HepG2 (cell line): ENCODE data around the gene NPW. TPM values are rescaled to one million over a fixed set of nuclear protein-coding genes. Genes with fewer than 3 reads are reported as not detected.

Source experiments
- FOXP4 ChIP-seq: sonication (generic); formaldehyde crosslinking; IDR thresholded peaks from 2 replicates; pipeline ENCODE4 v1.4.0; 2020; ENCODE audit warnings: missing genetic modification reagents
- HDAC2 ChIP-seq: sonication (generic); formaldehyde crosslinking; IDR thresholded peaks from 2 replicates; pipeline ENCODE4 v1.4.0; 2020; ENCODE audit warnings: missing genetic modification reagents
- HNRNPUL1 ChIP-seq: fragments of 200-400 bp; formaldehyde crosslinking; IDR thresholded peaks from 2 replicates; pipeline ENCODE4 v1.6.1; 2017; ENCODE audit warnings: low read depth, mild to moderate bottlenecking, low read length, moderate library complexity
- ISX ChIP-seq: sonication (generic); formaldehyde crosslinking; conservative IDR thresholded peaks from 2 replicates; pipeline ENCODE4 v1.5.0; 2020; ENCODE audit warnings: missing genetic modification reagents
- KDM4B ChIP-seq: sonication (generic); formaldehyde crosslinking; IDR thresholded peaks from 2 replicates; pipeline ENCODE4 v1.4.0; 2020; ENCODE audit warnings: missing genetic modification reagents
- NFAT5 ChIP-seq: sonication (generic); formaldehyde crosslinking; IDR thresholded peaks from 2 replicates; pipeline ENCODE4 v1.4.0; 2020; ENCODE audit warnings: missing genetic modification reagents
- NFE2L1 ChIP-seq: sonication (generic); formaldehyde crosslinking; IDR thresholded peaks from 2 replicates; pipeline ENCODE4 v1.4.0; 2020; ENCODE audit warnings: missing genetic modification reagents, mild to moderate bottlenecking, borderline replicate concordance
- NR2C2 ChIP-seq: sonication (generic); formaldehyde crosslinking; IDR thresholded peaks from 2 replicates; pipeline ENCODE4 v1.4.0; 2020; ENCODE audit warnings: missing genetic modification reagents, mild to moderate bottlenecking, moderate library complexity, borderline replicate concordance
- SETDB1 ChIP-seq: sonication (generic); formaldehyde crosslinking; IDR thresholded peaks from 2 replicates; pipeline ENCODE4 v1.5.1; 2020; ENCODE audit warnings: missing genetic modification reagents, mild to moderate bottlenecking, borderline replicate concordance
- SMC3 ChIP-seq: IDR thresholded peaks from 2 replicates; pipeline ENCODE4 v1.6.1; 2011; ENCODE audit warnings: low read length, improper control_type of control experiment
- SNAI1 ChIP-seq: sonication (generic); formaldehyde crosslinking; IDR thresholded peaks from 2 replicates; pipeline ENCODE4 v1.5.0; 2020; ENCODE audit warnings: mild to moderate bottlenecking, missing genetic modification reagents, borderline replicate concordance
- SRSF1 ChIP-seq: fragments of 200-400 bp; formaldehyde crosslinking; optimal IDR thresholded peaks from 2 replicates; pipeline ENCODE3; 2017; ENCODE audit warnings: mild to moderate bottlenecking, low read depth, low read length, moderate library complexity
- ZBTB33 ChIP-seq: sonication (generic); formaldehyde crosslinking; IDR thresholded peaks from 2 replicates; pipeline ENCODE4 v1.4.0; 2020; ENCODE audit warnings: missing genetic modification reagents
- ZFP82 ChIP-seq: sonication (generic); formaldehyde crosslinking; IDR thresholded peaks from 2 replicates; pipeline ENCODE4 v1.5.1; 2020; ENCODE audit warnings: mild to moderate bottlenecking, missing genetic modification reagents, borderline replicate concordance
- ZNF124 ChIP-seq: sonication (generic); formaldehyde crosslinking; IDR thresholded peaks from 2 replicates; pipeline ENCODE4 v1.4.0; 2020; ENCODE audit warnings: missing genetic modification reagents
- ZNF773 ChIP-seq: sonication (generic); formaldehyde crosslinking; IDR thresholded peaks from 2 replicates; pipeline ENCODE4 v1.4.0; 2020; ENCODE audit warnings: missing genetic modification reagents, borderline replicate concordance
- ZNF891 ChIP-seq: sonication (generic); formaldehyde crosslinking; IDR thresholded peaks from 2 replicates; pipeline ENCODE4 v1.5.0; 2020; ENCODE audit warnings: mild to moderate bottlenecking, missing genetic modification reagents
- polyA plus RNA-seq, 8 experiments: library from polyadenylated mRNA; depleted of rRNA in 3 of 8; stranded (reverse) in 7 of 8; unstranded in 1 of 8; fragments of >200 nt; fragmentation: Illumina TruSeq in 4 of 8; extraction: Trizol in 4 of 8; gene quantifications; 2 replicates each; pipeline versions ENCODE4 v1.2.1 to v1.2.3, GENCODE V29; 2011 to 2016; ENCODE audit warnings: low read depth in 4 of 8, missing spikeins in 1 of 8, mixed read lengths in 1 of 8; ENCODE audit not compliant: insufficient read depth in 1 of 8
- total RNA-seq, 5 experiments: library from RNA; depleted of rRNA; stranded (reverse); fragments of >200 nt; fragmentation: Illumina TruSeq; extraction: Trizol; gene quantifications; 2 replicates each; pipeline ENCODE4 v1.2.3, GENCODE V29; 2016; ENCODE audit warnings: low read depth in 1 of 5
- TF ChIP-seq, protein P1 (sequence below): sonication (generic); formaldehyde crosslinking; IDR thresholded peaks from 2 replicates; pipeline ENCODE4 v1.8.0; 2022; ENCODE audit warnings: missing genetic modification reagents, mild to moderate bottlenecking, moderate library complexity, borderline replicate concordance

The NPW gene
- total and polyA plus RNA-seq, 2 of the 13 experiments (the other 11 are each of a cell fraction or from before 2014, with no cell fraction given) = 0.24 to 0.97 TPM

DNA sequence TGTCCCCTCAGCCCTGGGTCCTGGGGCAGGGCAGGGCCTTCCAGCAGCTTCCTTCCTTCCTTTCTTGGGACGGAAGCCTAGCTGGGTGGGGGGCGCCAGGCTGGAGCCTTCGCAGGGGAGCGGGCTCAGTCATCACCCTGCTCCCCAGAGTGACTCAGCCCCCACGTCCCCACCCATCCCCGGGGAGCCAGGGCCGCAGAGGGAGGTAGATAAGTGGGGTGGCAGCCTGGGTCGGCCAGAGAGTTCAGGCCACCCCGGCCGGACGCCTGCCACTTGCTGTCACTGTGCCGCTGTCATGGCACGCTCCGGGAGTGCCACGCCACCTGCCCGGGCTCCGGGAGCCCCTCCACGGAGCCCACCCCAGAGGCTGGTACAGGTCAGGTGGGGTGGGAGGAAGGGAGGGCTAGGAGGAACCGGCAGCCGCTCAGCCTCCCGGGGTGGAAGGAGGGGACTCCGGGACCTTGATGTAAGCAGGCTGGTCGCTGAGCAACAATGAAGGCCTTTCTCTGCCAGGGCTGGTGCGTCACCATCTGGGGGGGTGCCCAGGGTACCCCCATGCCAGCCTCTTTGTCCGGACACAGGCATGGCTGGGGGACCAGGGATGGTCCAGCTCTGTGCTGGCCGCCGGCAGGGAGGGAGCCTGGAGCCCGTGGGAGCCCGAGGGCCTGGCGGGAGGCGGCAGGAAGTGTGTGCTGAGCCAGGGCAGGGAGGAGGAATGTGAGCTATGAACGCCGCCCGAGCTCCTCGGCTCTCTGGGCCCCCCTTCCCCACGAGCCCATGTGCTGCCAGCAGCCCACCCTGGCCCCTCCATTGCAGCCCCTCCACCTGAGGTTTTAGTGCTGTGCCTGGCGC is 13.7 kb downstream of the NPW start (continued):
- TF ChIP-seq HDAC2 (CRISPR knock-in tag) (peak; percentile 26; the same call in 1 of the 2 replicates), ISX (no peak), ZNF773 (no peak), NFAT5 (CRISPR knock-in tag) (no peak), SETDB1 (CRISPR knock-in tag) (no peak), HNRNPUL1 (no peak), SMC3 (no peak), NFE2L1 (CRISPR knock-in tag) (no peak), SRSF1 (no peak), ZBTB33 (CRISPR knock-in tag) (no peak), ZNF124 (CRISPR knock-in tag) (no peak), SNAI1 (CRISPR knock-in tag) (no peak), NR2C2 (CRISPR knock-in tag) (no peak), KDM4B (no peak), FOXP4 (CRISPR knock-in tag) (no peak), ZNF891 (peak; percentile 58; the same call in 1 of the 2 replicates), ZFP82 (CRISPR knock-in tag) (no peak)
- TF ChIP-seq, protein P1, sequence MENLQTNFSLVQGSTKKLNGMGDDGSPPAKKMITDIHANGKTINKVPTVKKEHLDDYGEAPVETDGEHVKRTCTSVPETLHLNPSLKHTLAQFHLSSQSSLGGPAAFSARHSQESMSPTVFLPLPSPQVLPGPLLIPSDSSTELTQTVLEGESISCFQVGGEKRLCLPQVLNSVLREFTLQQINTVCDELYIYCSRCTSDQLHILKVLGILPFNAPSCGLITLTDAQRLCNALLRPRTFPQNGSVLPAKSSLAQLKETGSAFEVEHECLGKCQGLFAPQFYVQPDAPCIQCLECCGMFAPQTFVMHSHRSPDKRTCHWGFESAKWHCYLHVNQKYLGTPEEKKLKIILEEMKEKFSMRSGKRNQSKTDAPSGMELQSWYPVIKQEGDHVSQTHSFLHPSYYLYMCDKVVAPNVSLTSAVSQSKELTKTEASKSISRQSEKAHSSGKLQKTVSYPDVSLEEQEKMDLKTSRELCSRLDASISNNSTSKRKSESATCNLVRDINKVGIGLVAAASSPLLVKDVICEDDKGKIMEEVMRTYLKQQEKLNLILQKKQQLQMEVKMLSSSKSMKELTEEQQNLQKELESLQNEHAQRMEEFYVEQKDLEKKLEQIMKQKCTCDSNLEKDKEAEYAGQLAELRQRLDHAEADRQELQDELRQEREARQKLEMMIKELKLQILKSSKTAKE (CRISPR knock-in tag) = no peak
